Left renal pelvis (tissue), 4 donors: ENCODE data around the gene MEGF8. TPM values are rescaled to one million over a fixed set of nuclear protein-coding genes. Genes with fewer than 3 reads are reported as not detected.

ENCODE experiments used
- DNase-seq, 4 donors: peaks; one replicate each; pipeline ENCODE4 v3.0.0-alpha.2; 2013; ENCODE audit warnings: low read depth in 4 of 4, low spot score in 3 of 4
- polyA plus RNA-seq, 4 donors: library from polyadenylated mRNA; unstranded; fragments of 120-200 nt; gene quantifications; one replicate each; pipeline ENCODE4 v1.2.1, GENCODE V29; 2013; ENCODE audit not compliant: insufficient read length in 4 of 4

Gene MEGF8
- polyA plus RNA-seq, result 10 to 100 TPM; 33.0 to 47.3 (median 36.3) TPM

- DNase-seq, result peak; percentile 96 to 98 (median 96)
Observed at GRCh38 chr19:42325308-42325895, at the start of gene MEGF8. MEGF8 (plus strand) TSS chr19:42325635; CDS start chr19:42326244, 609 bp downstream.

GRCh38 chr19:42276284-42276683, 49.2 kb upstream of the MEGF8 start:
- DNase-seq, result no peak

- no peak for DNase-seq
Observed at GRCh38 chr19:42276821-42277220, 48.6 kb upstream of the MEGF8 start.

- no peak for DNase-seq
Observed at GRCh38 chr19:42277821-42278451, 47.5 kb upstream of the MEGF8 start.

GRCh38 chr19:42278452-42279154, 46.8 kb upstream of the MEGF8 start:
- no peak for DNase-seq

GRCh38 chr19:42279155-42279901, 46.1 kb upstream of the MEGF8 start:
- DNase-seq, result no peak

- no peak for DNase-seq
Observed at GRCh38 chr19:42279902-42280814, 45.3 kb upstream of the MEGF8 start.

- DNase-seq, result no peak
Observed at GRCh38 chr19:42280815-42281145, 44.7 kb upstream of the MEGF8 start.

GRCh38 chr19:42281146-42281826, 44.1 kb upstream of the MEGF8 start:
- no peak for DNase-seq

GRCh38 chr19:42281827-42282762, 43.3 kb upstream of the MEGF8 start:
- DNase-seq, result no peak

GRCh38 chr19:42282819-42283187, 42.6 kb upstream of the MEGF8 start:
- DNase-seq, result no peak

- peak in 3 of 4 donors; percentile 87 to 90 (median 87) for DNase-seq
Observed at GRCh38 chr19:42283188-42284065, 42.0 kb upstream of the MEGF8 start.

GRCh38 chr19:42284066-42284501, 41.4 kb upstream of the MEGF8 start:
- DNase-seq, result no peak

- no peak for DNase-seq
Observed at GRCh38 chr19:42284591-42285341, 40.7 kb upstream of the MEGF8 start.

GRCh38 chr19:42285541-42285941, 39.9 kb upstream of the MEGF8 start:
- no peak for DNase-seq

- no peak for DNase-seq
Observed at GRCh38 chr19:42285988-42286348, 39.5 kb upstream of the MEGF8 start.
